ENCODE data around the gene TUBGCP5.

Gene TUBGCP5

GRCh38 chr15:22958487-22959280 is 80.7 kb downstream of the TUBGCP5 start:
- no peak overlapping the region for H3K4me3 ChIP-seq (ENCODE audit: low read length)
- DNase-seq (ENCODE audit: low read depth, low spot score) = no peak

GRCh38 chr15:22956978-22957260 is 82.5 kb downstream of the TUBGCP5 start:
- no peak overlapping the region for H3K4me3 ChIP-seq (ENCODE audit: low read length)
- no peak for DNase-seq (ENCODE audit: low read depth, low spot score)

- no peak for DNase-seq (ENCODE audit: low read depth, low spot score)
- no peak overlapping the region for H3K4me3 ChIP-seq (ENCODE audit: low read length)
These were observed 83.0 kb downstream of the TUBGCP5 start for GRCh38 chr15:22956257-22956977.

GRCh38 chr15:22955544-22956119 is 83.7 kb downstream of the TUBGCP5 start:
- DNase-seq (ENCODE audit: low read depth, low spot score) = no peak
- H3K4me3 ChIP-seq (ENCODE audit: low read length) = no peak overlapping the region

- no peak overlapping the region for H3K4me3 ChIP-seq (ENCODE audit: low read length)
- no peak for DNase-seq (ENCODE audit: low read depth, low spot score)
These were observed 84.4 kb downstream of the TUBGCP5 start for GRCh38 chr15:22954798-22955543.

- DNase-seq (ENCODE audit: low read depth, low spot score) = no peak
- H3K4me3 ChIP-seq (ENCODE audit: low read length) = no peak overlapping the region
These were observed 85.0 kb downstream of the TUBGCP5 start for GRCh38 chr15:22954326-22954725.

- DNase-seq (ENCODE audit: low read depth, low spot score) = no peak
- no peak overlapping the region for H3K4me3 ChIP-seq (ENCODE audit: low read length)
These were observed 86.4 kb downstream of the TUBGCP5 start for GRCh38 chr15:22952796-22953579.

GRCh38 chr15:22951381-22952280 is 87.7 kb downstream of the TUBGCP5 start:
- H3K4me3 ChIP-seq (ENCODE audit: low read length) = no peak overlapping the region
- DNase-seq (ENCODE audit: low read depth, low spot score) = no peak

GRCh38 chr15:22951031-22951380 is 88.4 kb downstream of the TUBGCP5 start:
- H3K4me3 ChIP-seq (ENCODE audit: low read length) = no peak overlapping the region
- no peak for DNase-seq (ENCODE audit: low read depth, low spot score)

- H3K4me3 ChIP-seq (ENCODE audit: low read length) = no peak overlapping the region
- no peak for DNase-seq (ENCODE audit: low read depth, low spot score)
These were observed 88.9 kb downstream of the TUBGCP5 start for GRCh38 chr15:22950256-22950990.
